ENCODE data around the gene ATXN1. TPM values are rescaled to one million over a fixed set of nuclear protein-coding genes. Genes with fewer than 3 reads are reported as not detected.

Gene ATXN1
- total and polyA plus RNA-seq, 2 of the 13 experiments (the other 11 are each of a cell fraction or from before 2014, with no cell fraction given), result 20.7 to 39.5 TPM

DNA sequence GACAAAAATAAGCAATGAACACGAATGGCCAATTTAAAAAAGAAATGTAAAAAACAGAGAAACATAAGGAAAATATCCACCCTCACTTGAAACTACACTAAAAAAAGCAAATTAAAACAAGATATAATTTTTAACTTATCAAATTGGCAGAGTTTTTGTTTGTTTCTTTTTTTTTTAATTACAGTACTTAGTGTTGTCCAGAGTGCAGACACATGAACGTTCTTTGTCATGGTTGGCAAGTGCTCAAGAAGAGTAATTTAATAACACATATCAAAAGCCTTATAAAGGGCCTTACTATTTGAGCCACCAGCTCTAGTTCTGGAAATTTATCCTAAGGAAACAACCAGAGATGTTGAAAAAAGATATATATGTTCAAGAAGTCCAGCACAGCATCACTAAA lies 142.3 kb downstream of the ATXN1 start:
- H2AFZ ChIP-seq (ENCODE audit: low read length), result no peak overlapping the region
- H3K27me3 ChIP-seq (ENCODE audit: control insufficient read depth in 1 of 2, insufficient read depth in 2 of 2, low read length in 2 of 2), result no peaks in the 10 kb centered on the region
- ATAC-seq (no peak), FAIRE-seq (no peak), DNase-seq (ENCODE audit: low spot score) (no peak)
- no peak overlapping the region for H3K4me2 ChIP-seq (ENCODE audit: low read depth, low read length)
- peaks cover 10% of the 10 kb centered on the region; the same call in 1 of the 2 replicates for H3K4me1 ChIP-seq (ENCODE audit: insufficient read depth, low read length)
- no peak overlapping the region for H3K4me3 ChIP-seq (replicated peaks in 1 of 3; ENCODE audit: insufficient read depth in 1 of 3, low read depth in 2 of 3, low read length in 3 of 3)
- TF ChIP-seq ATRX (CRISPR knock-in tag; IDR thresholded peaks at IDR 0.05; ENCODE audit: borderline replicate concordance) (no peak), CREB1 (IDR thresholded peaks at IDR 0.05) (no peak), CREB1 (CRISPR knock-in tag; IDR thresholded peaks at IDR 0.05) (no peak), CEBPG (CRISPR knock-in tag; IDR thresholded peaks at IDR 0.05) (no peak), U2AF2 (IDR thresholded peaks at IDR 0.05; ENCODE audit: low read depth, low read length) (no peak), ZFP82 (CRISPR knock-in tag; IDR thresholded peaks at IDR 0.05; ENCODE audit: borderline replicate concordance) (no peak), ZNF234 (CRISPR knock-in tag; conservative IDR thresholded peaks at IDR 0.05) (no peak), HNF4A (CRISPR knock-in tag; IDR thresholded peaks at IDR 0.05) (no peak), MTA3 (CRISPR knock-in tag; IDR thresholded peaks at IDR 0.05) (no peak)
- TF ChIP-seq, protein P1, sequence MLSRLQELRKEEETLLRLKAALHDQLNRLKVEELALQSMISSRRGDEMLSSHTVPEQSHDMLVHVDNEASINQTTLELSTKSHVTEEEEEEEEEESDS (CRISPR knock-in tag; IDR thresholded peaks at IDR 0.05; ENCODE audit: borderline replicate concordance), result no peak
- TF ChIP-seq, protein P2, sequence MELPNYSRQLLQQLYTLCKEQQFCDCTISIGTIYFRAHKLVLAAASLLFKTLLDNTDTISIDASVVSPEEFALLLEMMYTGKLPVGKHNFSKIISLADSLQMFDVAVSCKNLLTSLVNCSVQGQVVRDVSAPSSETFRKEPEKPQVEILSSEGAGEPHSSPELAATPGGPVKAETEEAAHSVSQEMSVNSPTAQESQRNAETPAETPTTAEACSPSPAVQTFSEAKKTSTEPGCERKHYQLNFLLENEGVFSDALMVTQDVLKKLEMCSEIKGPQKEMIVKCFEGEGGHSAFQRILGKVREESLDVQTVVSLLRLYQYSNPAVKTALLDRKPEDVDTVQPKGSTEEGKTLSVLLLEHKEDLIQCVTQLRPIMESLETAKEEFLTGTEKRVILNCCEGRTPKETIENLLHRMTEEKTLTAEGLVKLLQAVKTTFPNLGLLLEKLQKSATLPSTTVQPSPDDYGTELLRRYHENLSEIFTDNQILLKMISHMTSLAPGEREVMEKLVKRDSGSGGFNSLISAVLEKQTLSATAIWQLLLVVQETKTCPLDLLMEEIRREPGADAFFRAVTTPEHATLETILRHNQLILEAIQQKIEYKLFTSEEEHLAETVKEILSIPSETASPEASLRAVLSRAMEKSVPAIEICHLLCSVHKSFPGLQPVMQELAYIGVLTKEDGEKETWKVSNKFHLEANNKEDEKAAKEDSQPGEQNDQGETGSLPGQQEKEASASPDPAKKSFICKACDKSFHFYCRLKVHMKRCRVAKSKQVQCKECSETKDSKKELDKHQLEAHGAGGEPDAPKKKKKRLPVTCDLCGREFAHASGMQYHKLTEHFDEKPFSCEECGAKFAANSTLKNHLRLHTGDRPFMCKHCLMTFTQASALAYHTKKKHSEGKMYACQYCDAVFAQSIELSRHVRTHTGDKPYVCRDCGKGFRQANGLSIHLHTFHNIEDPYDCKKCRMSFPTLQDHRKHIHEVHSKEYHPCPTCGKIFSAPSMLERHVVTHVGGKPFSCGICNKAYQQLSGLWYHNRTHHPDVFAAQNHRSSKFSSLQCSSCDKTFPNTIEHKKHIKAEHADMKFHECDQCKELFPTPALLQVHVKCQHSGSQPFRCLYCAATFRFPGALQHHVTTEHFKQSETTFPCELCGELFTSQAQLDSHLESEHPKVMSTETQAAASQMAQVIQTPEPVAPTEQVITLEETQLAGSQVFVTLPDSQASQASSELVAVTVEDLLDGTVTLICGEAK (IDR thresholded peaks at IDR 0.05), result no peak
- TF ChIP-seq, protein P2 (CRISPR knock-in tag; IDR thresholded peaks at IDR 0.05), result no peak
- TF ChIP-seq, protein P3, sequence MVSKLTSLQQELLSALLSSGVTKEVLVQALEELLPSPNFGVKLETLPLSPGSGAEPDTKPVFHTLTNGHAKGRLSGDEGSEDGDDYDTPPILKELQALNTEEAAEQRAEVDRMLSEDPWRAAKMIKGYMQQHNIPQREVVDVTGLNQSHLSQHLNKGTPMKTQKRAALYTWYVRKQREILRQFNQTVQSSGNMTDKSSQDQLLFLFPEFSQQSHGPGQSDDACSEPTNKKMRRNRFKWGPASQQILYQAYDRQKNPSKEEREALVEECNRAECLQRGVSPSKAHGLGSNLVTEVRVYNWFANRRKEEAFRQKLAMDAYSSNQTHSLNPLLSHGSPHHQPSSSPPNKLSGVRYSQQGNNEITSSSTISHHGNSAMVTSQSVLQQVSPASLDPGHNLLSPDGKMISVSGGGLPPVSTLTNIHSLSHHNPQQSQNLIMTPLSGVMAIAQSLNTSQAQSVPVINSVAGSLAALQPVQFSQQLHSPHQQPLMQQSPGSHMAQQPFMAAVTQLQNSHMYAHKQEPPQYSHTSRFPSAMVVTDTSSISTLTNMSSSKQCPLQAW (CRISPR knock-in tag; IDR thresholded peaks at IDR 0.05), result no peak
- TF ChIP-seq, protein P4, sequence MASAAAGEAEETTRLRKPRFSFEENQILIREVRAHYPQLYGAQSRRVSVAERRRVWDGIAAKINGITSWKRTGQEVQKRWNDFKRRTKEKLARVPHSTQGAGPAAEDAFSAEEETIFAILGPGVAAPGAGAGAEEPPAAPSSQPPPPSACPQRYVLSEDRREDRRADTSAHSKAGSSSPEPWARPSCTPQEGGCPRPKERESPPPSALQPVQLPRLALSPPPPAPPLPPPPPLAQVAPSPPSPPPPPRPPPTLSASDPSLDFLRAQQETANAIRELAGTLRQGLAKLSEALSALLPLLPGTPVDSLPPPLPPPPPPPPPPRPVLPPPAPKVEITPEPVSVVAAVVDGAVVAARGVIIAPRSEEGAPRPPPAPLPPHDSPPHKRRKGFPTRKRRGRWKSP (CRISPR knock-in tag; IDR thresholded peaks at IDR 0.05), result no peak
- CTCF ChIA-PET (ENCODE audit: low intra/inter-chr PET ratio, low total read pairs), result no interaction called here
- no TSS peak for BruUV-seq (replicated peaks)
- H4K20me1 ChIP-seq (ENCODE audit: insufficient read depth, low read length), result no peaks in the 10 kb centered on the region
- peaks cover 0 to 1% of the 10 kb centered on the region in 2 experiments; a peak in 1 of 5 replicates for H3K36me3 ChIP-seq (replicated peaks in 1 of 2; ENCODE audit: control insufficient read depth in 1 of 2, insufficient read depth in 2 of 2, low read length in 2 of 2)
- in situ Hi-C loops (cut with HindIII; ENCODE audit: extremely low pct_ligation_motif_present, low pct_unique_long_range_greater_than_20kb), result no loop called here
- H3K27ac ChIP-seq (ENCODE audit: extremely low read length, insufficient read depth, low read length), result no peak overlapping the region
- H3K9ac ChIP-seq (ENCODE audit: insufficient read depth, low read depth, low read length), result no peak overlapping the region
- WGBS (ENCODE audit: low lambda C conversion rate), result 83% methylated on average over 2 of the region's 2 CpGs
- no peaks in the 10 kb centered on the region for H3K79me2 ChIP-seq (ENCODE audit: insufficient read depth, low read length)
- intact Hi-C loops (cut with micrococcal nuclease; ENCODE audit: unreplicated experiment), result no loop called here
- H3K9me3 ChIP-seq (ENCODE audit: low read length), result no peaks in the 10 kb centered on the region
- POLR2A ChIA-PET, result no interaction called here
